ENCODE measurements around the gene CTLA4. TPM values are rescaled to one million over a fixed set of nuclear protein-coding genes. Genes with fewer than 3 reads are reported as not detected.

CTLA4 gene
- total and polyA plus RNA-seq, 2 experiments from 2014 or later = not detected

GRCh38 chr2:203820969-203821368 lies 46.6 kb upstream of the CTLA4 start (continued):
- TF ChIP-seq CREB1 (CRISPR knock-in tag; IDR thresholded peaks at IDR 0.05; ENCODE audit: low read depth) (no peak), ZNF462 (CRISPR knock-in tag; IDR thresholded peaks at IDR 0.05) (no peak)

GRCh38 chr2:203822240-203822639 lies 45.3 kb upstream of the CTLA4 start:
- Mint-ChIP-seq H3K27ac (no peak overlapping the region), H3K27me3 (ENCODE audit: insufficient read depth, low read depth, poor library complexity) (no peaks in the 10 kb centered on the region), H3K4me1 (no peaks in the 10 kb centered on the region), H3K9me3 (0 out of 3 replicates have a peak, but pooled peaks cover 2% of the 10 kb centered on the region), H3K36me3 (ENCODE audit: low read depth) (no peaks in the 10 kb centered on the region), H3K4me3 (no peak overlapping the region)
- no peak for ATAC-seq
- no peak overlapping the region for H2AFZ ChIP-seq
- H3K4me3 ChIP-seq = no peak overlapping the region
- DNase-seq (ENCODE audit: low spot score) = no peak
- H3K36me3 ChIP-seq (ENCODE audit: insufficient read depth) = no peaks in the 10 kb centered on the region
- no peak overlapping the region for H3K27ac ChIP-seq (ENCODE audit: low read depth)
- no peaks in the 10 kb centered on the region for H3K27me3 ChIP-seq (ENCODE audit: insufficient read depth)
- H3K79me2 ChIP-seq (replicated peaks; ENCODE audit: insufficient read depth) = no peaks in the 10 kb centered on the region
- no peaks in the 10 kb centered on the region for H4K20me1 ChIP-seq (replicated peaks; ENCODE audit: insufficient read depth)
- H3K4me2 ChIP-seq = no peak overlapping the region
- no peaks in the 10 kb centered on the region for H3K9me2 ChIP-seq (ENCODE audit: insufficient read depth)
- H3F3A ChIP-seq (replicated peaks; ENCODE audit: low read depth) = no peaks in the 10 kb centered on the region
- no peaks in the 10 kb centered on the region for H3K4me1 ChIP-seq (ENCODE audit: insufficient read depth)
- no peak for TF ChIP-seq JUNB (IDR thresholded peaks at IDR 0.05; ENCODE audit: unreplicated experiment)
- no peak for TF ChIP-seq STAT1 (IDR thresholded peaks at IDR 0.05; ENCODE audit: unreplicated experiment)
- no peak for TF ChIP-seq ETS1 (IDR thresholded peaks at IDR 0.05)
- TF ChIP-seq POLR2AphosphoS5 (IDR thresholded peaks at IDR 0.05; ENCODE audit: low read depth) = no peak
- TF ChIP-seq REST (IDR thresholded peaks at IDR 0.05; ENCODE audit: unreplicated experiment) = no peak
- no peak for TF ChIP-seq CREB1 (CRISPR knock-in tag; IDR thresholded peaks at IDR 0.05; ENCODE audit: low read depth)
- TF ChIP-seq EZH2phosphoT487 (IDR thresholded peaks at IDR 0.05; ENCODE audit: unreplicated experiment) = no peak
- TF ChIP-seq NANOG (IDR thresholded peaks at IDR 0.05; ENCODE audit: borderline replicate concordance) = no peak
- no peak for TF ChIP-seq EZH2 (IDR thresholded peaks at IDR 0.05; ENCODE audit: low read depth, unreplicated experiment)
- no peak for TF ChIP-seq CTCF (conservative IDR thresholded peaks at IDR 0.05; ENCODE audit: low read depth in 2 of 2)
